ENCODE measurements around the gene SERPINB8. TPM values are rescaled to one million over a fixed set of nuclear protein-coding genes. Genes with fewer than 3 reads are reported as not detected.
"Not testable (repeated sequence)": the region's sequence is repeated elsewhere in the genome, so short reads cannot be mapped to it uniquely, and the experiment has no call there.

SERPINB8 gene, protein sequence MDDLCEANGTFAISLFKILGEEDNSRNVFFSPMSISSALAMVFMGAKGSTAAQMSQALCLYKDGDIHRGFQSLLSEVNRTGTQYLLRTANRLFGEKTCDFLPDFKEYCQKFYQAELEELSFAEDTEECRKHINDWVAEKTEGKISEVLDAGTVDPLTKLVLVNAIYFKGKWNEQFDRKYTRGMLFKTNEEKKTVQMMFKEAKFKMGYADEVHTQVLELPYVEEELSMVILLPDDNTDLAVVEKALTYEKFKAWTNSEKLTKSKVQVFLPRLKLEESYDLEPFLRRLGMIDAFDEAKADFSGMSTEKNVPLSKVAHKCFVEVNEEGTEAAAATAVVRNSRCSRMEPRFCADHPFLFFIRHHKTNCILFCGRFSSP
- polyA plus RNA-seq (2012; ENCODE audit: insufficient read depth, insufficient read length), result 10.7 TPM

- peak; percentile 88 for DNase-seq (ENCODE audit: low read depth, low spot score)
- peak within 1 kb of the TSS; percentile 78 for H3K4me3 ChIP-seq (ENCODE audit: low read length)
These were observed at the start of gene SERPINB8 for GRCh38 chr18:63969942-63970808. Gene SERPINB8 (plus strand): TSS chr18:63970081. CDS start chr18:63978309, 8,228 bp downstream.

- DNase-seq (ENCODE audit: low read depth, low spot score), result no peak
- no peak overlapping the region for H3K4me3 ChIP-seq (ENCODE audit: low read length)
These were observed 47.8 kb upstream of the SERPINB8 start for GRCh38 chr18:63922049-63922448.

DNA sequence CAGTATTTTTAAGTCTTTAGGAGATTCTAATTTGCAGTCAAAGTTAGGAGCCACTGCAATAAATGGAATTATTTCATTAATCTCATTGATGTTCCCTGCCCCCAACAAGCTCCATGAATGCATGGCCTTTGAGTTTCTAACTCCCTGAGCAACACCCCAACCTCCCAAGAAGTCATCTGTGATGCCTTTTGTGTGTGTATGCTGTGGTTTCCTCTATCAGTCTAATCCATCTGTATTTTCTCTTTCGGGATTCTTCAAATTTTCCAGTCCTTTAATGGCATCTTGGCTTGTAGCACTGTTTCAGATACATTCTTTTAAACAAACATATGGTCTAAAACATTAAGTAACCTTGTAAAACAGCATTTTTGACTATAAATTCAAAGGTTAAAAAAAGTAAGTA lies 45.3 kb upstream of the SERPINB8 start:
- no peak for DNase-seq (ENCODE audit: low read depth, low spot score)
- no peak overlapping the region for H3K4me3 ChIP-seq (ENCODE audit: low read length)

DNA sequence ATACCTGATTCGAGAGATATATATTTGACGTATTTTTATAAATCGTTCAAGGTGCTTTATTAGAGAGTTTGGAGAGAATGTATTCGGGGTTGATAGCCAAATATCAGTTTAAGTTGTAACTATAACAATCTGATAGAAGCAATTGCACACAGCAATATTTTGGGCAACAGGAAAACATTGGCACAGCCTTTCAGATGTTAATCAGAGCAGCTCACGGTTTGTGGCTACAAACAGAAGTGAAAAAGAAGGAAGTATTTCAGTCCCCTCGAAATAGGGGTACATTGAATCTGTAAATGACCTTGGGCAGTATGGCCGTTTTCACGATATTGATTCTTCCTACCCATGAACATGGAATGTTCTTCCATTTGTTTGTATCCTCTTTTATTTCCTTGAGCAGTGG lies 41.5 kb upstream of the SERPINB8 start:
- no peak overlapping the region for H3K4me3 ChIP-seq (ENCODE audit: low read length)
- no peak for DNase-seq (ENCODE audit: low read depth, low spot score)

- DNase-seq (ENCODE audit: low read depth, low spot score); H3K4me3 ChIP-seq (ENCODE audit: low read length): not testable (repeated sequence)
These were observed 40.5 kb upstream of the SERPINB8 start for GRCh38 chr18:63929369-63929768.

GRCh38 chr18:63930773-63931354 lies 39.0 kb upstream of the SERPINB8 start:
- no peak for DNase-seq (ENCODE audit: low read depth, low spot score)
- no peak overlapping the region for H3K4me3 ChIP-seq (ENCODE audit: low read length)

- H3K4me3 ChIP-seq (ENCODE audit: low read length), result no peak overlapping the region
- DNase-seq (ENCODE audit: low read depth, low spot score), result no peak
These were observed 33.5 kb upstream of the SERPINB8 start for GRCh38 chr18:63936156-63936931.

DNA sequence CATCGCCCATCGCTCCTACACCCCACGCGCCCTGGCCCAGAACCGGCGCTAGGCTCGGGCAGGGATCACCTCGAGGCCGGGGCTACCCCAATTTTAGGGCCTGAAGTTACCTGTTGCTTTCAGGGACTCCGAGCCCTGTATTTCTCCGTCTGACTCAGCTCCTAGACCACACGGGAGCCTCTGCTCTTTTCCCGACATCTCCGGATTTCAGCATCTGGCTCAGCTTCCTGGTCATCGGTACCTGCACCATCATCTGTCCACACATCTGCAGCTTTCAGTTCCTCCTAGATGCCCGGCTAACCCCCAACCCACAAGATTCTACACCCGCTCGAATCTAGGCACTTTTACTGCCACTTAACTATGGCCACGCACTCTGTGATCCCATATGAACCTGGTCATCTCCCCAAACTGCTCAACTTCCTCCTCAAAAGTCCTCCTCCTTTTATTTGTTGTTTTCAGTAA lies 32.9 kb upstream of the SERPINB8 start:
- DNase-seq (ENCODE audit: low read depth, low spot score), result no peak
- no peak overlapping the region for H3K4me3 ChIP-seq (ENCODE audit: low read length)

GRCh38 chr18:63940008-63940407 lies 29.9 kb upstream of the SERPINB8 start:
- no peak for DNase-seq (ENCODE audit: low read depth, low spot score)
- H3K4me3 ChIP-seq (ENCODE audit: low read length), result no peak overlapping the region

GRCh38 chr18:63940543-63941050 lies 29.3 kb upstream of the SERPINB8 start:
- DNase-seq (ENCODE audit: low read depth, low spot score); H3K4me3 ChIP-seq (ENCODE audit: low read length): not testable (repeated sequence)

GRCh38 chr18:63947051-63947790 lies 22.7 kb upstream of the SERPINB8 start:
- no peak overlapping the region for H3K4me3 ChIP-seq (ENCODE audit: low read length)
- no peak for DNase-seq (ENCODE audit: low read depth, low spot score)

- no peak within 1 kb of the TSS for H3K4me3 ChIP-seq (ENCODE audit: low read length)
- no peak for DNase-seq (ENCODE audit: low read depth, low spot score)
These were observed 20.7 kb upstream of the SERPINB8 start, which contains the start of gene HMSD for GRCh38 chr18:63949068-63949737. Gene HMSD (plus strand): TSS chr18:63949301. CDS start chr18:63953456, 4,155 bp downstream.

- H3K4me3 ChIP-seq (ENCODE audit: low read length), result no peak overlapping the region
- DNase-seq (ENCODE audit: low read depth, low spot score), result no peak
These were observed 18.6 kb upstream of the SERPINB8 start for GRCh38 chr18:63951302-63951705.

- no peak for DNase-seq (ENCODE audit: low read depth, low spot score)
- H3K4me3 ChIP-seq (ENCODE audit: low read length), result no peak overlapping the region
These were observed 16.1 kb upstream of the SERPINB8 start for GRCh38 chr18:63953811-63954210.

DNA sequence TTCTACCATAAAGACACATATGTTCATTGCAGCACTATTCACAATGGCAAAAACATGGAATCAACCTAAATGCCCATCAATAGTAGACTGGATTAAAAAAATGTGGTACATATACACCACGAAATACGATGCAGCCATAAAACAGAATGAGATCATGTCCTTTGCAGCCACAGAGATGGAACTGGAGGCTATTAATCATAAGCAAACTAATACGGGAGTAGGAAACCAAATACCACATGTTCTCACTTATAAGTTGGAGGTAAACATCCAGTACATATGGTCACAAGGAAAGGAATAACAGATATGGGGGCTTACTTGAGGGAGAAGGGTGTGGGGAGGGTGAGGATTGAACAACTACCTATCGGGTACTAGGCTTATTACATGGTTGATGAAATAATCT lies 13.1 kb upstream of the SERPINB8 start:
- H3K4me3 ChIP-seq (ENCODE audit: low read length), result no peak overlapping the region
- DNase-seq (ENCODE audit: low read depth, low spot score), result no peak

DNA sequence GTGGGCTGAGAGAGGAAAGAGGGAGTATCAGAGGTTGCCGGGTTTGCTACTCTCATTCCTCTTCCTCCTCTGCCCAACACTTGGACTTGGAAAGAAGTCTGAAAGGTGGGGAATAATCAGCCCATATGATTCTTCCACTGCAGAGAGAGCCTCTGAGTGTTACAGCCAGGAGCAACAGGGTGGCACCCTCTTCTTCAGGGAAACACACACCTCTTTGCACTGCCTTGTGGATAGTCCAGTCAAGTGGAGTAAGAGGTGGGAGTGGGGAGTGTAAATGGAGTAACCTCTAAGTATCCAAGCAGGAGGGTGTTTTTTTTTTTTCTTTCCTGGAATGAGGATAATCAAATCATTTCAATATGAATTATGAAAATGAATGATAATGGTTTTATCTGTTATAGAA lies 9.0 kb upstream of the SERPINB8 start:
- no peak for DNase-seq (ENCODE audit: low read depth, low spot score)
- no peak overlapping the region for H3K4me3 ChIP-seq (ENCODE audit: low read length)

DNA sequence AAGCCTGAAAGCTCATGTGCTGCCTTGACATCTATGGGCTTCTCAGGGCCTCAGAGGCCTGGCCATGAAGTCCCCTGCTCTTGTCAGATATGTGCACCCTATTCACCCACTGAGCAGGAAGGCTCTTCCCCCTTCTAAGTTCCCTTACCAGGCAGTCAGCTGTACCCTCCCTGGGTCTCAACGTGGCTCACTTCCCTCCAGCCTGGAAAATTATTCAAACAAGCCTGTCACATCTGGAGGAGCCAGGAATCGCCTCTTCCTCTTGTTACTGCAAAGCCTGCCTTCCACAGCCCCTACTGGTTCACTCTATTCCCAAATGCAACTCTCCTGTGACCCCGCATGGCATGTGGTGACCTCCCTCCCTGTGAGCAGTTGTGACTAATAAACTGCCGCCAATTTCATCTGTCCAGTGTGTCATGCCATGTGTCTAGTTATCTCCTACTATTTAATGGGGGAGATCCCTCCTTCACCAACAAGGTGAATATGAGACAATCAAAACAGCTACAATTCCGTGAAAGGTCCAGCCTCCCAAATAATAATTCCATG lies 8.4 kb upstream of the SERPINB8 start:
- no peak for DNase-seq (ENCODE audit: low read depth, low spot score)
- no peak overlapping the region for H3K4me3 ChIP-seq (ENCODE audit: low read length)
